Measurements from ENCODE around the gene CALD1.

DNA sequence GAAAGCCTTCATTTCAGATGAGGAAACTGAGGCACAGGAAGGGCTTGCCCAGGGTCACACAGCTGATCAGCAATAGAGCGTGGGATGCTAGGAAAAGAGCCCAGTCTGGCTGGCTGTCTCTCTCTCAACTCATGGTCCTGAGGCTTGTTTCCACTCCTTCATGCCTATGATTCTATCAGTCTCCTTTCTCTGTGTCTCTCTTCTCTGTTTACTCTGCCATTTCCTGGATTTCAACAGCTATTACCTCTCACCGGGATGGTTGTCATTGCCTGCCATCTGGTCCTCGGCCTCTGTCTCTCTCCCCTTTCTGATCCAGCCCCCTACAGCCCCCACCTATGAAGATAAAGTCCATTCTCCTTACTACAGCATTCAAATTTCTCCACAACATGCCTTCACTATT is 113.5 kb downstream of the CALD1 start:
- TF ChIP-seq, protein P1, sequence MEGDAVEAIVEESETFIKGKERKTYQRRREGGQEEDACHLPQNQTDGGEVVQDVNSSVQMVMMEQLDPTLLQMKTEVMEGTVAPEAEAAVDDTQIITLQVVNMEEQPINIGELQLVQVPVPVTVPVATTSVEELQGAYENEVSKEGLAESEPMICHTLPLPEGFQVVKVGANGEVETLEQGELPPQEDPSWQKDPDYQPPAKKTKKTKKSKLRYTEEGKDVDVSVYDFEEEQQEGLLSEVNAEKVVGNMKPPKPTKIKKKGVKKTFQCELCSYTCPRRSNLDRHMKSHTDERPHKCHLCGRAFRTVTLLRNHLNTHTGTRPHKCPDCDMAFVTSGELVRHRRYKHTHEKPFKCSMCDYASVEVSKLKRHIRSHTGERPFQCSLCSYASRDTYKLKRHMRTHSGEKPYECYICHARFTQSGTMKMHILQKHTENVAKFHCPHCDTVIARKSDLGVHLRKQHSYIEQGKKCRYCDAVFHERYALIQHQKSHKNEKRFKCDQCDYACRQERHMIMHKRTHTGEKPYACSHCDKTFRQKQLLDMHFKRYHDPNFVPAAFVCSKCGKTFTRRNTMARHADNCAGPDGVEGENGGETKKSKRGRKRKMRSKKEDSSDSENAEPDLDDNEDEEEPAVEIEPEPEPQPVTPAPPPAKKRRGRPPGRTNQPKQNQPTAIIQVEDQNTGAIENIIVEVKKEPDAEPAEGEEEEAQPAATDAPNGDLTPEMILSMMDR (IDR thresholded peaks at IDR 0.05; ENCODE audit: low read depth, low read length, poor library complexity, severe bottlenecking): no peak
- no peak for TF ChIP-seq EZH2phosphoT487 (IDR thresholded peaks at IDR 0.05; ENCODE audit: borderline replicate concordance, low read length)
